Measurements from ENCODE around the gene TP53BP1.

The TP53BP1 gene

GRCh38 chr15:43436395-43436794 is 56.6 kb downstream of the TP53BP1 start:
- CTCF ChIA-PET: no interaction called here
- Mint-ChIP-seq H3K27ac (no peak overlapping the region), H3K4me1 (peaks cover 8% of the 10 kb centered on the region), H3K36me3 (peaks cover 9% of the 10 kb centered on the region), H3K9me3 (no peaks in the 10 kb centered on the region), H3K4me3 (no peak overlapping the region), H3K27me3 (no peaks in the 10 kb centered on the region)
- DNase-seq: no peak

- no peaks in the 10 kb centered on the region for H3K9me3 Mint-ChIP-seq
- no peak for DNase-seq
- peaks cover 2% of the 10 kb centered on the region for H3K4me1 Mint-ChIP-seq
- H3K27ac Mint-ChIP-seq: no peak overlapping the region
- no peaks in the 10 kb centered on the region for H3K27me3 Mint-ChIP-seq
- H3K36me3 Mint-ChIP-seq: peaks cover 6% of the 10 kb centered on the region
- no peak overlapping the region for H3K4me3 Mint-ChIP-seq
- CTCF ChIA-PET: no interaction called here
These were observed 58.5 kb downstream of the TP53BP1 start for GRCh38 chr15:43434446-43434845.

- Mint-ChIP-seq H3K9me3 (no peaks in the 10 kb centered on the region), H3K4me3 (no peak overlapping the region), H3K27me3 (no peaks in the 10 kb centered on the region), H3K36me3 (peaks cover 6% of the 10 kb centered on the region), H3K4me1 (peaks cover 2% of the 10 kb centered on the region), H3K27ac (no peak overlapping the region)
- CTCF ChIA-PET: interaction anchor here (1.0 kb wide), 1 partner anchor 10 kb away, joined by 3 read pairs; no protein-coding TSS in a partner anchor
- no peak for DNase-seq
These were observed 59.2 kb downstream of the TP53BP1 start for GRCh38 chr15:43433661-43434303.

- Mint-ChIP-seq H3K27ac (no peak overlapping the region), H3K4me1 (peaks cover 2% of the 10 kb centered on the region), H3K27me3 (no peaks in the 10 kb centered on the region), H3K9me3 (no peaks in the 10 kb centered on the region), H3K4me3 (no peak overlapping the region), H3K36me3 (peaks cover 6% of the 10 kb centered on the region)
- CTCF ChIA-PET: interaction anchor here (0.5 to 1.0 kb wide), 3 partner anchors 8 to 16 kb away, joined by 3 read pairs; no protein-coding TSS in a partner anchor
- no peak for DNase-seq
These were observed 59.8 kb downstream of the TP53BP1 start for GRCh38 chr15:43433165-43433564.

- H3K4me3 Mint-ChIP-seq: no peak overlapping the region
- no peak for DNase-seq
- no peak overlapping the region for H3K27ac Mint-ChIP-seq
- H3K9me3 Mint-ChIP-seq: no peaks in the 10 kb centered on the region
- H3K4me1 Mint-ChIP-seq: peaks cover 2% of the 10 kb centered on the region
- CTCF ChIA-PET: no interaction called here
- peaks cover 11% of the 10 kb centered on the region for H3K36me3 Mint-ChIP-seq
- H3K27me3 Mint-ChIP-seq: no peaks in the 10 kb centered on the region
These were observed 63.3 kb downstream of the TP53BP1 start for GRCh38 chr15:43429687-43430086.

GRCh38 chr15:43423793-43424192 is 69.2 kb downstream of the TP53BP1 start:
- Mint-ChIP-seq H3K9me3 (no peaks in the 10 kb centered on the region), H3K4me1 (peaks cover 15% of the 10 kb centered on the region), H3K27me3 (no peaks in the 10 kb centered on the region), H3K36me3 (peaks cover 19% of the 10 kb centered on the region), H3K27ac (no peak overlapping the region), H3K4me3 (no peak overlapping the region)
- DNase-seq: no peak
- CTCF ChIA-PET: interaction anchor here (1.5 kb wide), 1 partner anchor 9 kb away, joined by 3 read pairs; no protein-coding TSS in a partner anchor

GRCh38 chr15:43420876-43421275 is 72.1 kb downstream of the TP53BP1 start:
- CTCF ChIA-PET: no interaction called here
- Mint-ChIP-seq H3K4me3 (no peak overlapping the region), H3K36me3 (peaks cover 13% of the 10 kb centered on the region), H3K9me3 (no peaks in the 10 kb centered on the region), H3K27me3 (no peaks in the 10 kb centered on the region), H3K27ac (no peak overlapping the region), H3K4me1 (peaks cover 15% of the 10 kb centered on the region)
- DNase-seq: no peak

GRCh38 chr15:43420435-43420834 is 72.5 kb downstream of the TP53BP1 start:
- Mint-ChIP-seq H3K4me1 (peaks cover 15% of the 10 kb centered on the region), H3K4me3 (no peak overlapping the region), H3K36me3 (peaks cover 17% of the 10 kb centered on the region), H3K9me3 (no peaks in the 10 kb centered on the region), H3K27me3 (no peaks in the 10 kb centered on the region), H3K27ac (no peak overlapping the region)
- CTCF ChIA-PET: no interaction called here
- DNase-seq: no peak

- Mint-ChIP-seq H3K27me3 (no peaks in the 10 kb centered on the region), H3K4me1 (no peaks in the 10 kb centered on the region), H3K9me3 (no peaks in the 10 kb centered on the region), H3K36me3 (peaks cover 34% of the 10 kb centered on the region), H3K27ac (no peak overlapping the region), H3K4me3 (no peak overlapping the region)
- DNase-seq: no peak
- CTCF ChIA-PET: no interaction called here
These were observed 78.8 kb downstream of the TP53BP1 start for GRCh38 chr15:43414196-43414595.

GRCh38 chr15:43412096-43412495 is 80.9 kb downstream of the TP53BP1 start:
- no peak for DNase-seq
- H3K4me1 Mint-ChIP-seq: no peaks in the 10 kb centered on the region
- H3K9me3 Mint-ChIP-seq: no peaks in the 10 kb centered on the region
- H3K27ac Mint-ChIP-seq: no peak overlapping the region
- CTCF ChIA-PET: interaction anchor here (1.2 kb wide), 1 partner anchor 29 kb away, joined by 3 read pairs; no protein-coding TSS in a partner anchor
- H3K4me3 Mint-ChIP-seq: no peak overlapping the region
- no peaks in the 10 kb centered on the region for H3K27me3 Mint-ChIP-seq
- H3K36me3 Mint-ChIP-seq: peaks cover 52% of the 10 kb centered on the region

GRCh38 chr15:43410572-43411214 is 82.3 kb downstream of the TP53BP1 start:
- Mint-ChIP-seq H3K9me3 (no peaks in the 10 kb centered on the region), H3K27ac (no peak overlapping the region), H3K4me3 (no peak overlapping the region), H3K4me1 (no peaks in the 10 kb centered on the region), H3K27me3 (no peaks in the 10 kb centered on the region), H3K36me3 (peaks cover 57% of the 10 kb centered on the region)
- CTCF ChIA-PET: no interaction called here
- no peak for DNase-seq

- no peaks in the 10 kb centered on the region for H3K9me3 Mint-ChIP-seq
- H3K36me3 Mint-ChIP-seq: peaks cover 67% of the 10 kb centered on the region
- DNase-seq: no peak
- no peak overlapping the region for H3K4me3 Mint-ChIP-seq
- CTCF ChIA-PET: no interaction called here
- peaks cover 3% of the 10 kb centered on the region for H3K4me1 Mint-ChIP-seq
- no peak overlapping the region for H3K27ac Mint-ChIP-seq
- H3K27me3 Mint-ChIP-seq: no peaks in the 10 kb centered on the region
These were observed 84.2 kb downstream of the TP53BP1 start for GRCh38 chr15:43408789-43409188.

GRCh38 chr15:43406808-43407207 is 86.1 kb downstream of the TP53BP1 start:
- DNase-seq: no peak
- H3K36me3 Mint-ChIP-seq: peaks cover 72% of the 10 kb centered on the region
- no peaks in the 10 kb centered on the region for H3K9me3 Mint-ChIP-seq
- no peak overlapping the region for H3K4me3 Mint-ChIP-seq
- H3K27me3 Mint-ChIP-seq: no peaks in the 10 kb centered on the region
- H3K27ac Mint-ChIP-seq: no peak overlapping the region
- H3K4me1 Mint-ChIP-seq: peaks cover 4% of the 10 kb centered on the region
- CTCF ChIA-PET: interaction anchor here (1.8 kb wide), 1 partner anchor 31 kb away, joined by 4 read pairs; no protein-coding TSS in a partner anchor

GRCh38 chr15:43406189-43406588 is 86.8 kb downstream of the TP53BP1 start:
- CTCF ChIA-PET: interaction anchor here (1.8 kb wide), 1 partner anchor 30 kb away, joined by 4 read pairs; no protein-coding TSS in a partner anchor
- H3K4me1 Mint-ChIP-seq: peaks cover 4% of the 10 kb centered on the region
- H3K4me3 Mint-ChIP-seq: no peak overlapping the region
- peaks cover 75% of the 10 kb centered on the region for H3K36me3 Mint-ChIP-seq
- no peak overlapping the region for H3K27ac Mint-ChIP-seq
- DNase-seq: no peak
- no peaks in the 10 kb centered on the region for H3K27me3 Mint-ChIP-seq
- no peaks in the 10 kb centered on the region for H3K9me3 Mint-ChIP-seq

GRCh38 chr15:43404130-43404529 is 88.8 kb downstream of the TP53BP1 start:
- Mint-ChIP-seq H3K27ac (no peak overlapping the region), H3K9me3 (no peaks in the 10 kb centered on the region), H3K4me3 (no peak overlapping the region), H3K27me3 (no peaks in the 10 kb centered on the region), H3K4me1 (peaks cover 4% of the 10 kb centered on the region), H3K36me3 (peaks cover 68% of the 10 kb centered on the region)
- CTCF ChIA-PET: no interaction called here
- no peak for DNase-seq
